Parathyroid adenoma (tissue), 2 donors: ENCODE results near the gene PAXX.

Source experiments
- H2AFZ ChIP-seq: fragments of 300-600 bp; sonication (generic); one replicate; pipeline ENCODE4 v1.7.0; 2017; ENCODE audit warnings: antibody characterized with exemption, mild to moderate bottlenecking
- H3K27ac ChIP-seq: fragments of 300-600 bp; sonication (generic); one replicate; pipeline ENCODE4 v1.7.0; 2017
- H3K27me3 ChIP-seq: fragments of 300-600 bp; sonication (generic); one replicate; pipeline ENCODE4 v1.7.0; 2017; ENCODE audit warnings: low read length; ENCODE audit not compliant: control insufficient read depth, insufficient read depth
- H3K36me3 ChIP-seq: fragments of 300-600 bp; sonication (generic); one replicate; pipeline ENCODE4 v1.7.0; 2017; ENCODE audit warnings: low read length; ENCODE audit not compliant: control insufficient read depth, insufficient read depth
- H3K4me1 ChIP-seq: fragments of 300-600 bp; sonication (generic); one replicate; pipeline ENCODE4 v1.7.0; 2017; ENCODE audit warnings: control low read depth
- H3K4me2 ChIP-seq: fragments of 300-600 bp; sonication (generic); one replicate; pipeline ENCODE4 v1.7.0; 2017; ENCODE audit warnings: low read length
- H3K4me3 ChIP-seq: fragments of 300-600 bp; sonication (generic); one replicate; pipeline ENCODE4 v1.7.0; 2017; ENCODE audit warnings: low read depth, low read length
- H3K79me2 ChIP-seq: fragments of 300-600 bp; sonication (generic); one replicate; pipeline ENCODE4 v1.7.0; 2017; ENCODE audit warnings: control low read depth
- H3K9ac ChIP-seq: fragments of 300-600 bp; sonication (generic); one replicate; pipeline ENCODE4 v1.7.0; 2017; ENCODE audit warnings: mild to moderate bottlenecking
- H3K9me3 ChIP-seq: fragments of 300-600 bp; sonication (generic); one replicate; pipeline ENCODE4 v1.7.0; 2017; ENCODE audit warnings: low read length; ENCODE audit not compliant: control insufficient read depth
- TF ChIP-seq, protein P1 (sequence below): fragments of 300-600 bp; sonication (generic); IDR thresholded peaks from one replicate; pipeline ENCODE4 v1.7.0; 2017; ENCODE audit warnings: antibody characterized with exemption, mild to moderate bottlenecking
- donor health status: primary hyperparathyroidism.

The PAXX gene

GRCh38 chr9:136965771-136966484 lies 26.3 kb upstream of the PAXX start:
- no peak overlapping the region for H3K27ac ChIP-seq
- no peak overlapping the region for H2AFZ ChIP-seq
- no peak overlapping the region for H3K9ac ChIP-seq
- TF ChIP-seq, protein P1, sequence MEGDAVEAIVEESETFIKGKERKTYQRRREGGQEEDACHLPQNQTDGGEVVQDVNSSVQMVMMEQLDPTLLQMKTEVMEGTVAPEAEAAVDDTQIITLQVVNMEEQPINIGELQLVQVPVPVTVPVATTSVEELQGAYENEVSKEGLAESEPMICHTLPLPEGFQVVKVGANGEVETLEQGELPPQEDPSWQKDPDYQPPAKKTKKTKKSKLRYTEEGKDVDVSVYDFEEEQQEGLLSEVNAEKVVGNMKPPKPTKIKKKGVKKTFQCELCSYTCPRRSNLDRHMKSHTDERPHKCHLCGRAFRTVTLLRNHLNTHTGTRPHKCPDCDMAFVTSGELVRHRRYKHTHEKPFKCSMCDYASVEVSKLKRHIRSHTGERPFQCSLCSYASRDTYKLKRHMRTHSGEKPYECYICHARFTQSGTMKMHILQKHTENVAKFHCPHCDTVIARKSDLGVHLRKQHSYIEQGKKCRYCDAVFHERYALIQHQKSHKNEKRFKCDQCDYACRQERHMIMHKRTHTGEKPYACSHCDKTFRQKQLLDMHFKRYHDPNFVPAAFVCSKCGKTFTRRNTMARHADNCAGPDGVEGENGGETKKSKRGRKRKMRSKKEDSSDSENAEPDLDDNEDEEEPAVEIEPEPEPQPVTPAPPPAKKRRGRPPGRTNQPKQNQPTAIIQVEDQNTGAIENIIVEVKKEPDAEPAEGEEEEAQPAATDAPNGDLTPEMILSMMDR: no peak
- H3K4me2 ChIP-seq: peak overlapping the region; percentile 56
- H3K79me2 ChIP-seq: no peaks in the 10 kb centered on the region
- H3K4me3 ChIP-seq: peak overlapping the region; percentile 13
- H3K27me3 ChIP-seq: no peaks in the 10 kb centered on the region
- no peaks in the 10 kb centered on the region for H3K9me3 ChIP-seq
- no peaks in the 10 kb centered on the region for H3K4me1 ChIP-seq
- no peaks in the 10 kb centered on the region for H3K36me3 ChIP-seq

DNA sequence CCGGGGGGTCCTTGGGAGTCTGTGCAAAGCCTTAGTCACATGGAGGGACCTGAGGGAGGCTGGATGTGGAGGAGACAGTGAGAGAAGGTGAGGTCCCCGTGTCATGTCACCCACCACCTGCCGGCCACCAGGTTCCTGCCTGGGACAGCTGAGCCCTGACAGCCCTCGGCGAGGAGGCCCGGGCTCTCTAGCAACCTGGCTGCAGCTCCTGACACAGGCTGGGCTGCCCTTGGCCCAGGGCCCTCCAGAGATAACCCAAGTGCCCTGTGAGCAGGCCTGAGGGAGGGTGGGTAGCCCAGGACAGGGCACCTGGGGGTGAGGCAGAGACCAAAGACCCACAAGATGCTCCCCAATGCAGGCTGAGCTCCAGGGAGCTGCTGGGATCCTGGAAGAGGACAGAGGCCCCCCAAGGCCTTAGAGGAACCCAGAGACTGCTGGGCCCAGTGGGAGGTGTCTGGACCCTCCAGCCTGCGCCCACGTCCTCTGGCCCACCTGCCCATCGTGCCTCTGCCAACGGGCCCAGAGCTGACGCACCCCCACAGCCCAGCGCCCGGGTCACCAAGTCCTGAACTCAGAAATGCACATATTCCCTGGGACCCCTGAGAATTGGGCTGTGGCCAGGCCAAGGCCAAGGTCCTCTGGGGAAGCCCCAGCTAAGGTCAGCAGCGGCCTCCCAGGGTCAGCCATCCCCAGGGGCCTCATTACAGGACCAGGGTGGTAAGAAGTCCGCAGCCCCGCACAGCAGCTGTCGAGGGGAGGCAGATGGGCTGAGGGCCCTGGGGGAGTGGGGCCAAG lies 23.7 kb upstream of the PAXX start:
- no peaks in the 10 kb centered on the region for H3K36me3 ChIP-seq
- no peak overlapping the region for H3K4me2 ChIP-seq
- no peak overlapping the region for H3K27ac ChIP-seq
- H3K27me3 ChIP-seq: no peaks in the 10 kb centered on the region
- no peak overlapping the region for H2AFZ ChIP-seq
- no peak overlapping the region for H3K9ac ChIP-seq
- no peaks in the 10 kb centered on the region for H3K9me3 ChIP-seq
- H3K79me2 ChIP-seq: no peaks in the 10 kb centered on the region
- no peaks in the 10 kb centered on the region for H3K4me1 ChIP-seq
- no peak overlapping the region for H3K4me3 ChIP-seq
- TF ChIP-seq, protein P1: no peak

DNA sequence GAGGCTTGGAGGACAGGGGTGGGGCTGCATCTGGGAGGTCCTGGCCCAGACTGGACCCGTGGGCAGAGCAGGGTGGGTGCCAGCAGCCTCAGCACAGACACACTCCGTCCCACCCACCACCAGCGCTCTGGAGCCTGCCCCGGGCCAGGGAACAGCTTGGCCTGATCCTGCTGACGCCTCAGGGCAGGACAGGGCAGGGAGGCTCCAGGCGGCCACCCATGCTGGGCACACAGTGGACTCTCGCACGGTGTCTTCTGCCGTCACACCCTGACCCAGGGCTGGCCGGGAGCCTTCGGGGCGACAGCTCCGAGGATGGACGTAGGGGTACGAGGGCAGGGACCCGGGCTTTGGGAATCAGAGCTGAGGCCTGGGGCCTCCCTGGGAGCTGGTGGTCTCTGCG lies 23.1 kb upstream of the PAXX start:
- Histone ChIP-seq H3K4me2 (no peak overlapping the region), H2AFZ (no peak overlapping the region), H3K9ac (no peak overlapping the region), H3K27ac (no peak overlapping the region), H3K36me3 (no peaks in the 10 kb centered on the region), H3K27me3 (no peaks in the 10 kb centered on the region), H3K4me3 (no peak overlapping the region), H3K9me3 (no peaks in the 10 kb centered on the region), H3K79me2 (no peaks in the 10 kb centered on the region), H3K4me1 (no peaks in the 10 kb centered on the region)
- TF ChIP-seq, protein P1: no peak

DNA sequence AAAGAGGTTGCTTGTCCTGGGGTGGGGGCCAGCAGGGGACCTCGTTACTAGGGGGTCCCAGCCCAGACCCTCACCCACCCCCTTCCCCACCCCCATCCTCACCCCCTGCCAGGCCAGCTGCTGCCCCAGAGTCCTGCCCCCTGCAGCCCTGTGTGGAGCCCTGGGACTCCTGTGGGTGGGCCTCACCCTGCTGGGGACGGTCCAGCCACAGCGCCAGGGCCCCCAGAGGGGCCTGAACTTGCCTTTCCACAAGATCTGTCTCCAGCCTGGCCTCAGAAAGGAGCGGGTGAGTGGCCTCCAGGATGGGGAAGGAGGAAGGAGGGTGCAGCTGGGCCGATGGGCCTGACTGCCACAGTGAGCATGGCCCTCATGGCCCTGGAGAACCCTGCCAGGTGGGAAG lies 22.4 kb upstream of the PAXX start:
- H3K36me3 ChIP-seq: no peaks in the 10 kb centered on the region
- no peaks in the 10 kb centered on the region for H3K4me1 ChIP-seq
- no peaks in the 10 kb centered on the region for H3K27me3 ChIP-seq
- no peak overlapping the region for H2AFZ ChIP-seq
- TF ChIP-seq, protein P1: no peak
- no peak overlapping the region for H3K27ac ChIP-seq
- H3K4me2 ChIP-seq: no peak overlapping the region
- H3K9me3 ChIP-seq: no peaks in the 10 kb centered on the region
- no peak overlapping the region for H3K9ac ChIP-seq
- H3K4me3 ChIP-seq: no peak overlapping the region
- H3K79me2 ChIP-seq: no peaks in the 10 kb centered on the region
